Left ventricle myocardium inferior (tissue), 1 donor: ENCODE data around the gene CD247. TPM values are rescaled to one million over a fixed set of nuclear protein-coding genes. Genes with fewer than 3 reads are reported as not detected.

Experiments
- DNase-seq: peaks from one replicate; pipeline ENCODE4 v3.0.0-alpha.2; 2020
- H3K27ac ChIP-seq: fragments of 200-600 bp; replicated peaks from 2 replicates; pipeline ENCODE4 v1.8.0; 2021
- H3K27me3 ChIP-seq: fragments of 200-600 bp; 2 replicates; pipeline ENCODE4 v1.8.0; 2021; ENCODE audit warnings: low read depth
- H3K36me3 ChIP-seq: fragments of 200-600 bp; 2 replicates; pipeline ENCODE4 v1.8.0; 2021
- H3K4me1 ChIP-seq: fragments of 200-600 bp; 2 replicates; pipeline ENCODE4 v1.8.0; 2021
- H3K4me3 ChIP-seq: fragments of 200-600 bp; 2 replicates; pipeline ENCODE4 v1.8.0; 2021; ENCODE audit warnings: mild to moderate bottlenecking, moderate library complexity
- H3K9me3 ChIP-seq: fragments of 200-600 bp; replicated peaks from 2 replicates; pipeline ENCODE4 v1.8.0; 2021
- CTCF ChIP-seq: fragments of 200-600 bp; IDR thresholded peaks from 2 replicates; pipeline ENCODE4 v1.8.0; 2021; ENCODE audit warnings: antibody characterized with exemption, mild to moderate bottlenecking, borderline replicate concordance
- intact Hi-C: fragments of 100-400 bp; cut with micrococcal nuclease; formaldehyde crosslinking; loops from one replicate; pipeline ENCODE4 v1.11.0; 2022
- total RNA-seq: library from RNA; stranded (reverse); fragmentation: NEBNext Ultra II Directional; extraction: Animal tissue kit (Norgen Biotek cat#: 25700); gene quantifications from one replicate; pipeline ENCODE4 v1.2.1, GENCODE V29; 2021
- donor health status: DM: no; HTN: yes; CAD: no; lungs with severe emphysema.

Gene CD247
- total RNA-seq, 1 donor from 2014 or later = 0.82 TPM

DNA sequence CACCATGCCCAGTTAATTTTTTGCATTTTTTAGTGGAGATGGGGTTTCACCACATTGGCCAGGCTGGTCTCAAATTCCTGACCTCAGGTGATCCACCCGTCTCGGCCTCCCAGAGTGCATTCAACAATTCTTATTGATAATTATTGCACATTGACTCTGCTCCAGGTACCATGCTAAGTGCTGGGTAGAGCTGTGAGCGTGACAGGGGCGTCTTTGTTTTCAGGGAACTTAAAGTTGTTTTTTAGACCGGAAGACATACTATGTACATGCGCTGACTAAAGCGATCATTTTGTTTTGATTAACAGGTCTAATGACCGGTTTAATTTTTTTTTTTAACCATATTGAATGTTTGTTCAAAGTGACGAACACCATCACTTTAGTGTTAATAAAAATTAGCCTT, 4.0 kb downstream of the CD247 start:
- intact Hi-C loops = no loop called here
- DNase-seq = no peak
- H3K36me3 ChIP-seq = no peaks in the 10 kb centered on the region
- no peaks in the 10 kb centered on the region for H3K4me1 ChIP-seq
- no peak overlapping the region for H3K27ac ChIP-seq
- peaks cover 43% of the 10 kb centered on the region for H3K27me3 ChIP-seq
- no peaks in the 10 kb centered on the region for H3K9me3 ChIP-seq
- TF ChIP-seq CTCF = no peak
- no peak overlapping the region for H3K4me3 ChIP-seq

DNA sequence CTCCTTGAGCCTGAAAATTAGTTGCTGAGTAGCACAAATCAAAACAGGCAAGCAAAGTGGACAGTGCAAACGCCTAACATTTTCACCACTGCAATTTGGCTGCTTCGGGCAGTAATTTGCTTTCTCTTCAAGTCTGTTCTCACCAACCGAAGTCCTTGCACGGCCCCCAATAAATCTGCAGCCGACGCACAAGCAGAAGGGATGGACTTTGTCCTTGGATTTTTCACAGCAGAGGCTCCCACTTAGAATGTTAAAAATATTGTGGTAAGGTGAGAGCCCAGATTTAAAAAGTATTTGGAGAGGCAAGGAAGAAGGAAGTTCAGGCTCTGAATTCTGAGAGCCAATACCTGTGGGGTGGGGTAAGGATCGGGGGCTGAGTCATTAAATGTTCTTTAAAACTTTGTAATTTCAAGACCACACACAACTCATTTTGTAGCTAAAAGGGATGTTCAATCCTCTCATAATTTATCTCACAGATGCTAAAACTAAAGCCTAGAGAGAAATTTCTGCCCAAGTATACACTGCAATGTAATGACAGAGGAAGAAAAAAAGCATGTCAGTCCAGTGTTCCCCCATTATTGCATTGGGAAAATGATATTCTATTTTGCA, 6.2 kb downstream of the CD247 start:
- intact Hi-C loops = no loop called here
- Histone ChIP-seq H3K27ac (no peak overlapping the region), H3K9me3 (no peaks in the 10 kb centered on the region), H3K4me1 (no peaks in the 10 kb centered on the region), H3K27me3 (peaks cover 44% of the 10 kb centered on the region), H3K4me3 (no peak overlapping the region), H3K36me3 (no peaks in the 10 kb centered on the region)
- no peak for TF ChIP-seq CTCF
- DNase-seq = no peak

DNA sequence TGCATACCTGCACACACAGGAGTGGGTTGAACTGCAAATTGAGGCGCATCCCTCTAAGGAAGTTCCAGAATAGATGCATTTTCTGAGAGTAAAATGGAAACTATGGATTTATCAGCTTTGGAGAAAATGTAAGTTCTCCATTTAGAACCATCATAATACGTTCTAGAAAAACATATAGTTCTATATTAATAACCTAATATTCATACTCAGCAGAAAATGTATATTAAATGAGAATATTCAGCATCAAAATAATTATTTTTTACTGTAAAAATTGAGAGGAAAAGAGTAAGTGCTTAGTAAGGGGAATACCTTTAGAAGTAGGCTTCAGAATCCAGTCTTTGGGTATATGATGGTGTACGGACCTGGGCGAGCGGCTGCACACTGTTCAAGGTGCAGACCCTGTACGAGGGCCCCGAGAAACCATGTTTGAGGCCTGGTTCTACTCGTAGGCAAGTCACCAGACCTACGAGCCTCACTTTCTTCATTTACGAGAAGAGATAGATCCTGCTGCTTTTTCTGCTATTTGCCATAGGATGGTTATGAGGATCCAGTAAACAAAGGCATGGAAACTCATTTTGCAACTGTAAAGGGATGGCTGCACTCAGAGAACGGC, 6.8 kb downstream of the CD247 start:
- Histone ChIP-seq H3K4me3 (no peak overlapping the region), H3K4me1 (no peaks in the 10 kb centered on the region), H3K9me3 (no peaks in the 10 kb centered on the region), H3K36me3 (no peaks in the 10 kb centered on the region), H3K27me3 (peaks cover 42% of the 10 kb centered on the region), H3K27ac (no peak overlapping the region)
- intact Hi-C loops = no loop called here
- DNase-seq = no peak
- no peak for TF ChIP-seq CTCF

- no peaks in the 10 kb centered on the region for H3K36me3 ChIP-seq
- H3K27me3 ChIP-seq = peaks cover 48% of the 10 kb centered on the region
- intact Hi-C loops = no loop called here
- no peaks in the 10 kb centered on the region for H3K9me3 ChIP-seq
- no peaks in the 10 kb centered on the region for H3K4me1 ChIP-seq
- no peak for DNase-seq
- H3K27ac ChIP-seq = no peak overlapping the region
- TF ChIP-seq CTCF = no peak
- H3K4me3 ChIP-seq = no peak overlapping the region
Observed at GRCh38 chr1:167510881-167511280, 7.4 kb downstream of the CD247 start.

DNA sequence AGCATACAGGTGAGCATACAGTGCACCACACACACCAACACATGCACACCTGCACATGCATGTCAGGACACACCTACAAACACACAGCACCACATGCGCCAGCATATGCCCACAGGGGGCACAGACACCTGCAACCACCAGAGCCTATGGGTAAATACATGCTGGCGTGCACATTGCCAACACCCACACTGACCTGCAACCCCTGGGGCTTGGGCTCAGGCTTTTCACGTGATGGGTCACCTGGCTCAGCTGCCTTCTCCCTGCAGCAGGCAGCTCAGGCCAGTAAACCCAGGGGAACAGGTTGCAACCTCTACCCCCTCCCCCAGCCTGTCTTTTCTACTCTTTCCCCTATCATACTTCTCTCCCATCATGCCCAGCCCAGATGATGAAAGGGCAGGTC, 8.1 kb downstream of the CD247 start:
- no peak for TF ChIP-seq CTCF
- no peaks in the 10 kb centered on the region for H3K36me3 ChIP-seq
- intact Hi-C loops = no loop called here

More for the DNA sequence above, 8.1 kb downstream of the CD247 start:
- H3K4me3 ChIP-seq = no peak overlapping the region
- H3K9me3 ChIP-seq = no peaks in the 10 kb centered on the region
- no peaks in the 10 kb centered on the region for H3K4me1 ChIP-seq
- H3K27me3 ChIP-seq = peaks cover 48% of the 10 kb centered on the region
- H3K27ac ChIP-seq = no peak overlapping the region
- no peak for DNase-seq
